Omental fat pad (tissue), 4 donors: Measurements from ENCODE around the gene ECEL1. TPM values are rescaled to one million over a fixed set of nuclear protein-coding genes. Genes with fewer than 3 reads are reported as not detected.

Experiments used
- ATAC-seq: fragments of 150-250 bp; one replicate; pipeline ENCODE4 v1.9.1; 2016; ENCODE audit warnings: mild to moderate bottlenecking, moderate library complexity; ENCODE audit not compliant: low FRiP score
- DNase-seq: peaks from one replicate; pipeline ENCODE4 v3.0.0-alpha.2; 2019; ENCODE audit warnings: low spot score
- total RNA-seq, 4 donors: library from RNA; depleted of rRNA; stranded (reverse); fragments of >200 nt; gene quantifications; one replicate each; pipeline ENCODE4 v1.1.0, GENCODE V29; 2016
- TF ChIP-seq, protein P1 (sequence below), 3 donors: fragments of 450-650 bp; IDR thresholded peaks; one replicate each; pipeline ENCODE4 v1.5.1; 2016 to 2017; ENCODE audit warnings: antibody characterized with exemption in 3 of 3, mild to moderate bottlenecking in 3 of 3, moderate library complexity in 2 of 3

ECEL1 gene
- total RNA-seq, 4 donors from 2014 or later, result 0.19 to 1.1 (median 1.0) TPM; not detected in 1

DNA sequence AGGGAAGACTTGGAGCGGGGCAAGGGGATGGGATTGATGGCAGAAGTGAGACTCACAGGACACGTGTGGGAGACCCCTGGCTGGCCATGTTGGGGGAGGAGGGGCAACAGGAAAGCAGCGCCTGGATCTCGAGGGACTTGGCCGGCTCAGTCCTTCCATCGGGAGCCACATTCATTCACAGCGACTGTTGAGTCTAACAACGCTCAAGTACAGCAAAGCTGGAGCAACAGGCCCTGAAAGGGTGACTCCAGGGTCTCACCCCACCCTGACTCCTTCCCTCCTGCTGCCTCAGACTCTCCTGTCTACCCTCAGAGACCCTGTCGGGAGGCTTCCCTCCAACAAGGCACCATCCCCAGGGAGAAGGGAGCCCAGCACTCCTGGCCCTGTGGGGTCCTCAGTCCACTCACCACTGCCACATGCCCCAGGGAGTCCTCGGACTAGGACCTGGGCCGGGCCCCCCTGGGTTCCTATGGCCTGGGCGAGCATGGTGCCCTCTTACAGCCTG is 46.4 kb downstream of the ECEL1 start:
- DNase-seq (no peak), ATAC-seq (no peak)
- TF ChIP-seq, protein P1, sequence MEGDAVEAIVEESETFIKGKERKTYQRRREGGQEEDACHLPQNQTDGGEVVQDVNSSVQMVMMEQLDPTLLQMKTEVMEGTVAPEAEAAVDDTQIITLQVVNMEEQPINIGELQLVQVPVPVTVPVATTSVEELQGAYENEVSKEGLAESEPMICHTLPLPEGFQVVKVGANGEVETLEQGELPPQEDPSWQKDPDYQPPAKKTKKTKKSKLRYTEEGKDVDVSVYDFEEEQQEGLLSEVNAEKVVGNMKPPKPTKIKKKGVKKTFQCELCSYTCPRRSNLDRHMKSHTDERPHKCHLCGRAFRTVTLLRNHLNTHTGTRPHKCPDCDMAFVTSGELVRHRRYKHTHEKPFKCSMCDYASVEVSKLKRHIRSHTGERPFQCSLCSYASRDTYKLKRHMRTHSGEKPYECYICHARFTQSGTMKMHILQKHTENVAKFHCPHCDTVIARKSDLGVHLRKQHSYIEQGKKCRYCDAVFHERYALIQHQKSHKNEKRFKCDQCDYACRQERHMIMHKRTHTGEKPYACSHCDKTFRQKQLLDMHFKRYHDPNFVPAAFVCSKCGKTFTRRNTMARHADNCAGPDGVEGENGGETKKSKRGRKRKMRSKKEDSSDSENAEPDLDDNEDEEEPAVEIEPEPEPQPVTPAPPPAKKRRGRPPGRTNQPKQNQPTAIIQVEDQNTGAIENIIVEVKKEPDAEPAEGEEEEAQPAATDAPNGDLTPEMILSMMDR (IDR thresholded peaks at IDR 0.05), result no peak

DNA sequence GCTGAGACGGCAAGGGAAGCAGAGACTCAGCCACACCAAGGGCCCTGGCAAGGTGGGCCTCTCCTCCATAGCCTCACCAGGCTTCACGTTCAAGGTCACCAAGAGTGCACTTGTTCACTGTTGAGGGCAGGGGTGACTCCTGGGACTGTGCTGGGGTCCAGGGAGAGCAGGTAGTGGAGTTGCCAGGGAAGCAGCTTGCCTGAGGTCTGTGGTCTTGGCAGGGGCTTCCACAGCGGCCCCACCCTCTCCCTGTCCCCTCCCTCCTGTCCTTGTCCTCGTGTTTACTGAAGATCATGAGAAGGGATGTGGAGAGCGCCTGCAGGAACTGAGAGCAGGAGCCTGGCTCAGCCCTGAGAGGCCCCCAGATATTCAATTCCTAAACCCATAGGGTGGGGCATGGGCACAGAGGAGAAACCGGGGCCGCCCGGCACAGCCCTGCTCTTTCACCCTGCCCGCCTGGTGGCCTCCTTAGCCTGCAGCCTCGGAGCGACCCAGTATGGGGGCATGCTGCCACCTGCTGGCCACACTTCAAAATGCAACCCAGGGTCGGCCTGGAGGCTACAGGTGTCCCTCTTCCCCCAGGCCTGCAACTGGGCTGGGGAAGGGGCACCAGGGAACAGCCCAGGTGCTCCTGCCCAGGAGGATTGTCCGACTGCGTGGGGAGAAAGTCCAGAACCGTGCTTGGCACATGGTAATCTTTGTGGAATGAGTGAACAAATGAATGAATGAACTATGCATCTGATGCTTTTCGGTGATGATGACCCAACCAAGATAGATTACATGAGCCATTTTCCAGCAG is 47.2 kb downstream of the ECEL1 start:
- peak; percentile 42 for ATAC-seq
- DNase-seq, result peak; percentile 88
- TF ChIP-seq, protein P1 (IDR thresholded peaks at IDR 0.05), result peak in 1 of 3 donors; percentile 77

DNA sequence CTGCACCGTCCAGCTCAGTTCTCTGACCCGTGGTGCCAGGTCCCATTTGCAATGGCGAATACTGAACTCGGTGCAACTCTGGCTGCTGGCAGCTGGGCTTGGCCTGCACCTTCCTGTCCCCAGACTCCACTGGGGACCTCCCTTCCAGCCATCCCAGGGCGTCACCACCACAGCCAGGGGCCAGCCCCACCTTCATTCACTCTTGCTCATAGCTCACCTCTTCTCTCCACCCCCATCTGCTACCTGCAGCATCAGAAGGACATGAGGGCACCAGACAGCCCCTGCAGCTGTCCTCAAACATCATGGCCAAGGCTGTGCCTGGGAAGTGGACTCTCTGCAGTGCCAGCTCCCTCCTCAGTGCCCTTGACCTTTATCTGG is 47.9 kb downstream of the ECEL1 start:
- TF ChIP-seq, protein P1 (IDR thresholded peaks at IDR 0.05), result no peak
- ATAC-seq (no peak), DNase-seq (no peak)

DNA sequence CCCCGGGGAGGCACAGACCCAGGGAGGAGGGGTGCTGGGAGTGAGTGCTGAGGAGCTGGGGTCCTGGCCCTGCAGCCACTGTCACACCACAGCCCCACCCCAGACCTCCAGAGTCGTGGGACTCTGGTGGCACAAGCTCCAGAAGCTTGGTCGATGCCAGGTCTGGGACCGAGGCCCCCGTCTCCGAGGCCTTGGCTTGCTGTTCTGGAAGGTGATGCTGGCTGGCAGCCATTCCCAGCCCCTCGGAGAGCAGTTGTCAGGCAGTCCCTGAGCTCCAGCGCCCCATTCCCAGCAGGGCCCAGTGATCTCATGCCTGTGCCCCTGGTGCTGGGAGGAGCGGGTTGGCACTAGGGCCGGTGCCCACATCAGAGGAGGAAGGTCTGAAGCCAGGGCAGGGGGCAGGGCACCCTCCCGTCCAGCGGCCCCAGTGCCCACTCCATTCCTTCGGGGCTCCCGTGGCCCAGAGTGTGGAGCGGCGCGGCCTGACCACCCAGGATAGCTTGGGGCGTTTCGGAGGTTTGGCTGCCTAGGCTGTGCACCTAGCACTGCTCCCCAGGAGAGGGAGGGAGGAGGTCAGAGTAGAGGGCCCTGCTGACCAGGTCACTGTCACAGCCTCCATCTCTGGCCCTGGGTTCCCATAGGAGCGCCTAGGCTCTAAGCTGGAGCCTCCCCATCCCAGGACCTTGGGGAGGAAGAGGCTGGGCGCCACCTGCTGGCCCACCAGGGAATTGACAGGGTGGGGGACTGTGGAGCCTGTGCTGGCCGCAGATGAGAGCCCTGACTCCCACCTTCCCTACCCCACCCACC is 48.5 kb downstream of the ECEL1 start:
- DNase-seq (no peak), ATAC-seq (no peak)
- TF ChIP-seq, protein P1 (IDR thresholded peaks at IDR 0.05), result no peak

DNA sequence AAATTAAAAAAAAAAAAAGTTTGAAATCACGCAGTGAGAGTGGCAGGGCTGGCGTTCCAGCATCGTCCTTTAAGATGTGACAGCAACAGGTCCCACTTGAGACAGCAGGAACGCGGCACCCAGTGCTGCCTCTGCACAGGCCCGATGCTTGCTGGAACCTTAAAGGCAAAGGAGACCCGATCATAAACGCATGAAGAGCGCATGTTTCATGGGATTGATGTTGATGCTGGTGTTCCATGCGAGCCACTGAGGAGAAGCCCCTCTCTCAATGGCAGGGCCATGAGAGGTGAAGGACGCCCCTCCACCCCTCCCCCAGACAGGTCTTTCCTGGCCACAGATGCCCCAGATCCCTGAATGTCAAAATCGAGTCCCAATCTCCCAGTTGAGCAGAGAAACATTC is 49.5 kb downstream of the ECEL1 start:
- DNase-seq, result no peak
- TF ChIP-seq, protein P1 (IDR thresholded peaks at IDR 0.05), result no peak
- no peak for ATAC-seq

DNA sequence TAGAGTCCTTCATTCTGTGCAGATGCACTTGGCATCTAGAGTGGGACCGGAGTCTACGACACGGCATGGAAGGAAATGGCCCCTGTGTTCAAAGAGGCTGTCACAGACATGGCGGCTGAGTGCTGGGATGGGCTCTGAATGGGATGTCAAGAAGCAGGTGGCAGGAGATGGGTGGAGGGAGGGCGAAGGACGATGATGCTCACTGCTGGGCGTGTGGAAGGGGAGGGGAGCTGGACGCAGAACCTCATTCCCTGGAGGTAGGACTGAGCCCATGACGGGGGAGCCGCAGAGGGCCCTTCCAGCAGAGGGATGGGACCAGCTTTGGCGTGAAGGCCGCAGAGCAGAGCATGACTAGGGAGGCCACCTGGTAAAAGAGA is 50.5 kb downstream of the ECEL1 start:
- no peak for DNase-seq
- TF ChIP-seq, protein P1 (IDR thresholded peaks at IDR 0.05), result no peak
- ATAC-seq, result no peak
